PC-9 (cell line): Measurements from ENCODE around the gene MTHFD1L.

Source experiments
- CTCF ChIP-seq: fragments of 200-600 bp; sonication (generic); conservative IDR thresholded peaks from 2 replicates; pipeline ENCODE4 v1.6.1; 2017; ENCODE audit warnings: mixed run types, antibody characterized with exemption, mild to moderate bottlenecking, moderate library complexity
- EZH2 ChIP-seq: fragments of 200-600 bp; sonication (generic); IDR thresholded peaks from 2 replicates; pipeline ENCODE4 v1.8.0; 2017; ENCODE audit warnings: antibody characterized with exemption, low read depth

DNA sequence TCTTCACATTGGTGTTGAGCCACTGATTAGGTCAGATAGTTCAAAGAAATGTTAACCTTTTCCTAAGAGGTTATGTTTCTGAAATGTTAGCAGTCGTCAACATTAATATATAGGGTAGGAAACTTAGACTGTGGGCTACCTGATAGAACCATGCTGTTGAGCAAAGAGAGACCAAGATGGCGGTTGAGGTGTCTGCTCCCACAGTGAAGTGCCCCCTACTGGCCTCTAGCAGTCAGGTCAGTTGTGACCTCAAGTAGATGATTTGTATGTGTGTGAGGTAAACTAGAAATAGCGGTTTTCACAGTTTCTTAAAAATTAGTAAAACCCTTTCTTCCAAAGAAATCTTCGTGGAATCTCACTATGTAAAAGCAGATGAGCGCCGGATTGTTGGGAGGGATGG, 40.3 kb downstream of the MTHFD1L start:
- TF ChIP-seq CTCF (peak; percentile 61), EZH2 (no peak)
